HepG2 (cell line): Measurements from ENCODE around the gene A4GNT. TPM values are rescaled to one million over a fixed set of nuclear protein-coding genes. Genes with fewer than 3 reads are reported as not detected.
"Not testable (repeated sequence)": the region's sequence is repeated elsewhere in the genome, so short reads cannot be mapped to it uniquely, and the experiment has no call there.

Experiments
- ATAC-seq: fragments of 200-7000 bp; cut with Tn5 transposase; 3 replicates; pipeline ENCODE4 v1.9.1; 2020; ENCODE audit warnings: mild to moderate bottlenecking, moderate library complexity
- BruUV-seq: library from RNA; stranded (reverse); fragments of 400-500 nt; replicated peaks from 2 replicates; lab custom pipeline; 2021; lab: Mats Ljungman, UMichigan
- CTCF ChIA-PET: fragments of 300-600 bp; formaldehyde crosslinking; extraction: SDS; loops from one replicate; lab custom pipeline; 2021; ENCODE audit warnings: low total read pairs, inconsistent platforms, low intra/inter-chr PET ratio; lab: Yijun Ruan, JAX
- POLR2A ChIA-PET: fragments of 350-600 bp; sonication (Branson Sonifier 250); formaldehyde crosslinking; loops from one replicate; lab custom pipeline; 2020; ENCODE audit warnings: antibody characterized with exemption, inconsistent platforms; lab: Yijun Ruan, JAX
- DNase-seq: peaks from one replicate; pipeline ENCODE4 v3.0.0-alpha.2; 2015; ENCODE audit warnings: low spot score
- FAIRE-seq: peaks from 3 replicates; lab custom pipeline; 2011; peaks lifted over from hg19 to GRCh38; lab: Jason Lieb, UNC
- H2AFZ ChIP-seq: one replicate; pipeline ENCODE4 v1.6.1; 2011; ENCODE audit warnings: low read length, inconsistent platforms
- H3K27ac ChIP-seq: fragments of 300-600 bp; 3 replicates; pipeline ENCODE4 v1.8.0; 2011; ENCODE audit warnings: mixed run types, mild to moderate bottlenecking, mixed read lengths, low read length, inconsistent platforms; ENCODE audit not compliant: insufficient read depth; ENCODE audit errors: extremely low read length
- H3K27me3 ChIP-seq, 2 experiments: fragments of 200-600 bp in 1 of 2; 2 replicates in 1 of 2; 3 replicates in 1 of 2; pipeline versions ENCODE4 v1.6.0 to v1.8.0; 2011; ENCODE audit warnings: low read length in 2 of 2, mild to moderate bottlenecking in 2 of 2, moderate library complexity in 2 of 2, inconsistent platforms in 1 of 2; ENCODE audit not compliant: insufficient read depth in 2 of 2, control insufficient read depth in 1 of 2
- H3K36me3 ChIP-seq, 2 experiments: fragments of 200-600 bp in 1 of 2; replicated peaks in 1 of 2; 2 replicates in 1 of 2; 3 replicates in 1 of 2; pipeline versions ENCODE4 v1.5.1 to v1.8.0; 2011; ENCODE audit warnings: low read length in 2 of 2, inconsistent platforms in 1 of 2; ENCODE audit not compliant: insufficient read depth in 2 of 2, control insufficient read depth in 1 of 2
- H3K4me1 ChIP-seq: 2 replicates; pipeline ENCODE4 v1.5.1; 2012; ENCODE audit warnings: low read length, inconsistent platforms; ENCODE audit not compliant: insufficient read depth
- H3K4me2 ChIP-seq: 2 replicates; pipeline ENCODE4 v1.6.0; 2011; ENCODE audit warnings: low read depth, low read length, inconsistent platforms
- H3K4me3 ChIP-seq, 3 experiments: fragments of 200-600 bp in 1 of 3; sonication (generic), shearing (Covaris generic) in 1 of 3; replicated peaks in 1 of 3; 2 replicates each; pipeline ENCODE4 v1.5.1; 2011 to 2016; ENCODE audit warnings: low read length in 3 of 3, inconsistent platforms in 2 of 3, low read depth in 2 of 3, mild to moderate bottlenecking in 2 of 3, control low read depth in 1 of 3, mixed read lengths in 1 of 3; ENCODE audit not compliant: insufficient read depth in 1 of 3
- H3K79me2 ChIP-seq: one replicate; pipeline ENCODE4 v1.6.1; 2011; ENCODE audit warnings: low read length, inconsistent platforms; ENCODE audit not compliant: insufficient read depth
- H3K9ac ChIP-seq: 2 replicates; pipeline ENCODE4 v1.6.0; 2011; ENCODE audit warnings: mild to moderate bottlenecking, low read depth, low read length, inconsistent platforms; ENCODE audit not compliant: insufficient read depth
- H3K9me3 ChIP-seq: 2 replicates; pipeline ENCODE4 v1.5.1; 2012; ENCODE audit warnings: mild to moderate bottlenecking, low read length
- H4K20me1 ChIP-seq: 2 replicates; pipeline ENCODE4 v1.6.0; 2011; ENCODE audit warnings: inconsistent platforms, mild to moderate bottlenecking, low read length, moderate library complexity; ENCODE audit not compliant: insufficient read depth
- HOXA7 ChIP-seq: sonication (generic); formaldehyde crosslinking; IDR thresholded peaks from 2 replicates; pipeline ENCODE4 v1.8.1; 2022; ENCODE audit warnings: mild to moderate bottlenecking, missing genetic modification reagents, moderate library complexity
- IRX3 ChIP-seq: sonication (generic); formaldehyde crosslinking; IDR thresholded peaks from 2 replicates; pipeline ENCODE4 v1.8.1; 2023; ENCODE audit warnings: mild to moderate bottlenecking, low read depth, missing genetic modification reagents, borderline replicate concordance
- ZNF567 ChIP-seq: sonication (generic); formaldehyde crosslinking; IDR thresholded peaks from 2 replicates; pipeline ENCODE4 v1.8.1; 2023; ENCODE audit warnings: mild to moderate bottlenecking, missing genetic modification reagents, borderline replicate concordance
- WGBS: methylation state at CpG from one replicate; pipeline ENCODE4 v1.1.6; 2017; ENCODE audit warnings: low lambda C conversion rate; 5-methylcytosine and 5-hydroxymethylcytosine counted together
- in situ Hi-C: cut with HindIII; loops from 2 replicates; pipeline ENCODE4 v1.10.0; 2017; ENCODE audit warnings: low pct_unique_long_range_greater_than_20kb; ENCODE audit not compliant: extremely low pct_ligation_motif_present
- intact Hi-C: fragments of 100-400 bp; cut with micrococcal nuclease; formaldehyde crosslinking; loops from one replicate; pipeline ENCODE4 v1.10.0; 2022; ENCODE audit not compliant: unreplicated experiment
- polyA plus RNA-seq, 8 experiments: library from polyadenylated mRNA; depleted of rRNA in 3 of 8; stranded (reverse) in 7 of 8; unstranded in 1 of 8; fragments of >200 nt; fragmentation: Illumina TruSeq in 4 of 8; extraction: Trizol in 4 of 8; gene quantifications; 2 replicates each; pipeline versions ENCODE4 v1.2.1 to v1.2.3, GENCODE V29; 2011 to 2016; ENCODE audit warnings: low read depth in 4 of 8, missing spikeins in 1 of 8, mixed read lengths in 1 of 8; ENCODE audit not compliant: insufficient read depth in 1 of 8
- total RNA-seq, 5 experiments: library from RNA; depleted of rRNA; stranded (reverse); fragments of >200 nt; fragmentation: Illumina TruSeq; extraction: Trizol; gene quantifications; 2 replicates each; pipeline ENCODE4 v1.2.3, GENCODE V29; 2016; ENCODE audit warnings: low read depth in 1 of 5
- TF ChIP-seq, protein P1 (sequence below): sonication (generic); formaldehyde crosslinking; IDR thresholded peaks from 2 replicates; pipeline ENCODE4 v1.8.1; 2022; ENCODE audit warnings: low read depth, mild to moderate bottlenecking, missing genetic modification reagents

Gene A4GNT
- total and polyA plus RNA-seq, 2 of the 13 experiments (the other 11 are each of a cell fraction or from before 2014, with no cell fraction given): not detected

DNA sequence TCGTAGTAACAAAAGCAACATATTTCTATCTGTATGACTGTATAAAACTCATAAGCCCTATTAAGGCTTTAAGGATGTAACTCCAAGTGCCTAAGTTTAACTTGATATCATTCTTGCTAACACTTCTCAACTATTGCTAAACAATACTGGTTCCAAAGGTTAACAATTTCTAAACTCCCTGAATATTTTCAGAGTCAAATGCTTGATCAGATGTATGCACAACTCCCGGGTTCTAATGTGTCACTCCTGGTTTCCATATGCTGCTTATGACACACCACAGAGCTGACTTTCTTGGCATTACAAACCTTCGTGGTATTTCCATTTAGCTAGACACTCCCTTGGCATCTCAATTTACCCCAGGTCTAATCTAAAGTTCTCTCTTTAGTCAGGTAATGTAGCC, 43.1 kb downstream of the A4GNT start:
- H3K27ac ChIP-seq: no peak overlapping the region
- no peaks in the 10 kb centered on the region for H3K36me3 ChIP-seq
- CTCF ChIA-PET: no interaction called here
- no peaks in the 10 kb centered on the region for H3K4me1 ChIP-seq
- DNase-seq (peak; percentile 11), ATAC-seq (no peak), FAIRE-seq (no peak)
- no peaks in the 10 kb centered on the region for H3K9me3 ChIP-seq
- POLR2A ChIA-PET: no interaction called here
- intact Hi-C loops (no loop called here), in situ Hi-C loops (no loop called here)
- TF ChIP-seq IRX3: no peak
- TF ChIP-seq, protein P1, sequence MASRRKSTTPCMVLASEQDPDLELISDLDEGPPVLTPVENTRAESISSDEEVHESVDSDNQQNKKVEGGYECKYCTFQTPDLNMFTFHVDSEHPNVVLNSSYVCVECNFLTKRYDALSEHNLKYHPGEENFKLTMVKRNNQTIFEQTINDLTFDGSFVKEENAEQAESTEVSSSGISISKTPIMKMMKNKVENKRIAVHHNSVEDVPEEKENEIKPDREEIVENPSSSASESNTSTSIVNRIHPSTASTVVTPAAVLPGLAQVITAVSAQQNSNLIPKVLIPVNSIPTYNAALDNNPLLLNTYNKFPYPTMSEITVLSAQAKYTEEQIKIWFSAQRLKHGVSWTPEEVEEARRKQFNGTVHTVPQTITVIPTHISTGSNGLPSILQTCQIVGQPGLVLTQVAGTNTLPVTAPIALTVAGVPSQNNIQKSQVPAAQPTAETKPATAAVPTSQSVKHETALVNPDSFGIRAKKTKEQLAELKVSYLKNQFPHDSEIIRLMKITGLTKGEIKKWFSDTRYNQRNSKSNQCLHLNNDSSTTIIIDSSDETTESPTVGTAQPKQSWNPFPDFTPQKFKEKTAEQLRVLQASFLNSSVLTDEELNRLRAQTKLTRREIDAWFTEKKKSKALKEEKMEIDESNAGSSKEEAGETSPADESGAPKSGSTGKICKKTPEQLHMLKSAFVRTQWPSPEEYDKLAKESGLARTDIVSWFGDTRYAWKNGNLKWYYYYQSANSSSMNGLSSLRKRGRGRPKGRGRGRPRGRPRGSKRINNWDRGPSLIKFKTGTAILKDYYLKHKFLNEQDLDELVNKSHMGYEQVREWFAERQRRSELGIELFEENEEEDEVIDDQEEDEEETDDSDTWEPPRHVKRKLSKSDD (CRISPR knock-in tag): no peak
- no peak for TF ChIP-seq HOXA7 (CRISPR knock-in tag)
- TF ChIP-seq ZNF567 (CRISPR knock-in tag): no peak
- no peaks in the 10 kb centered on the region for H4K20me1 ChIP-seq
- H3K4me2 ChIP-seq: no peak overlapping the region
- BruUV-seq: no TSS peak
- H3K27me3 ChIP-seq: no peaks in the 10 kb centered on the region; a peak in 1 of 5 replicates
- 62% methylated on average over 3 of the region's 3 CpGs for WGBS
- no peaks in the 10 kb centered on the region for H3K79me2 ChIP-seq
- H2AFZ ChIP-seq: no peak overlapping the region
- no peak overlapping the region for H3K9ac ChIP-seq
- H3K4me3 ChIP-seq: no peak overlapping the region

- H2AFZ ChIP-seq, H3K4me3 ChIP-seq, DNase-seq, CTCF ChIA-PET, H3K27ac ChIP-seq, ATAC-seq, intact Hi-C loops, H3K9me3 ChIP-seq, FAIRE-seq, in situ Hi-C loops, H4K20me1 ChIP-seq, H3K4me2 ChIP-seq, H3K36me3 ChIP-seq, POLR2A ChIA-PET, H3K79me2 ChIP-seq, BruUV-seq, H3K27me3 ChIP-seq, H3K9ac ChIP-seq, H3K4me1 ChIP-seq: not testable (repeated sequence)
- 91% methylated on average over 1 of the region's 3 CpGs for WGBS
Measured at GRCh38 chr3:138085745-138086144, 46.4 kb downstream of the A4GNT start.
